Upper lobe of right lung (tissue), 1 donor: Measurements from ENCODE around the gene CIRBP. TPM values are rescaled to one million over a fixed set of nuclear protein-coding genes. Genes with fewer than 3 reads are reported as not detected.

ENCODE experiments used
- ATAC-seq: fragments of 200-7000 bp; cut with Tn5 transposase; one replicate; pipeline ENCODE4 v1.9.1; 2020; ENCODE audit warnings: mild to moderate bottlenecking, moderate library complexity
- DNase-seq: peaks from one replicate; pipeline ENCODE4 v3.0.0-alpha.2; 2020
- H3K27ac ChIP-seq: fragments of 200-600 bp; one replicate; pipeline ENCODE4 v1.8.0; 2022
- H3K27me3 ChIP-seq: fragments of 200-600 bp; one replicate; pipeline ENCODE4 v1.8.0; 2022; ENCODE audit warnings: mild to moderate bottlenecking
- H3K36me3 ChIP-seq: fragments of 200-600 bp; one replicate; pipeline ENCODE4 v1.8.0; 2022
- H3K4me1 ChIP-seq: fragments of 200-600 bp; one replicate; pipeline ENCODE4 v1.8.0; 2022
- H3K4me3 ChIP-seq: fragments of 200-600 bp; one replicate; pipeline ENCODE4 v1.8.0; 2022; ENCODE audit warnings: mild to moderate bottlenecking
- H3K9me3 ChIP-seq: fragments of 200-600 bp; one replicate; pipeline ENCODE4 v1.8.0; 2022
- CTCF ChIP-seq: fragments of 200-600 bp; IDR thresholded peaks from one replicate; pipeline ENCODE4 v1.8.0; 2022; ENCODE audit warnings: antibody characterized with exemption
- intact Hi-C: fragments of 100-400 bp; cut with DNase I; formaldehyde crosslinking; loops from one replicate; pipeline ENCODE4 v1.11.0; 2022
- total RNA-seq: library from RNA; stranded (reverse); fragmentation: NEBNext Ultra II Directional; extraction: Animal tissue kit (Norgen Biotek cat#: 25700); gene quantifications from one replicate; pipeline ENCODE4 v1.2.1, GENCODE V29; 2021
- donor health status: DM: no; HTN: yes; CAD: no; lungs with severe emphysema.

The CIRBP gene
- total RNA-seq, 1 donor from 2014 or later, result 322 TPM

GRCh38 chr19:1258163-1258492 lies 11.0 kb upstream of the CIRBP start:
- ATAC-seq, result no peak
- H3K27ac ChIP-seq, result peak overlapping the region; percentile 95
- H3K4me3 ChIP-seq, result peak overlapping the region; percentile 31
- DNase-seq, result no peak
- H3K27me3 ChIP-seq, result no peaks in the 10 kb centered on the region
- intact Hi-C loops, result no loop called here
- no peaks in the 10 kb centered on the region for H3K9me3 ChIP-seq
- H3K36me3 ChIP-seq, result peaks cover 48% of the 10 kb centered on the region
- peaks cover 85% of the 10 kb centered on the region for H3K4me1 ChIP-seq
- no peak for TF ChIP-seq CTCF

GRCh38 chr19:1258707-1259205 lies 10.4 kb upstream of the CIRBP start:
- TF ChIP-seq CTCF, result no peak
- intact Hi-C loops, result no loop called here
- no peak for DNase-seq
- Histone ChIP-seq H3K27ac (peak overlapping the region; percentile 95), H3K36me3 (peaks cover 46% of the 10 kb centered on the region), H3K4me3 (peak overlapping the region; percentile 31), H3K4me1 (peaks cover 81% of the 10 kb centered on the region), H3K9me3 (no peaks in the 10 kb centered on the region), H3K27me3 (no peaks in the 10 kb centered on the region)
- ATAC-seq, result no peak

- DNase-seq, result peak; percentile 88
- Histone ChIP-seq H3K36me3 (peaks cover 40% of the 10 kb centered on the region), H3K27me3 (no peaks in the 10 kb centered on the region), H3K4me3 (peak overlapping the region; percentile 31), H3K9me3 (no peaks in the 10 kb centered on the region), H3K4me1 (peaks cover 75% of the 10 kb centered on the region), H3K27ac (peak overlapping the region; percentile 95)
- no peak for TF ChIP-seq CTCF
- ATAC-seq, result peak; percentile 20
- intact Hi-C loops, result no loop called here
Measured at GRCh38 chr19:1259206-1259875, 9.8 kb upstream of the CIRBP start.

- intact Hi-C loops, result no loop called here
- peaks cover 71% of the 10 kb centered on the region for H3K4me1 ChIP-seq
- DNase-seq (peak; percentile 82), ATAC-seq (peak; percentile 0)
- H3K4me3 ChIP-seq, result peak overlapping the region; percentile 76
- H3K27me3 ChIP-seq, result no peaks in the 10 kb centered on the region
- H3K9me3 ChIP-seq, result no peaks in the 10 kb centered on the region
- TF ChIP-seq CTCF, result no peak
- H3K36me3 ChIP-seq, result peaks cover 32% of the 10 kb centered on the region
- peak overlapping the region; percentile 95 for H3K27ac ChIP-seq
Measured at GRCh38 chr19:1259876-1260748, 9.0 kb upstream of the CIRBP start.

- ATAC-seq, result peak; percentile 83
- Histone ChIP-seq H3K4me3 (peak overlapping the region; percentile 76), H3K36me3 (peaks cover 24% of the 10 kb centered on the region), H3K27me3 (no peaks in the 10 kb centered on the region), H3K4me1 (peaks cover 70% of the 10 kb centered on the region), H3K9me3 (no peaks in the 10 kb centered on the region), H3K27ac (peak overlapping the region; percentile 95)
- intact Hi-C loops, result no loop called here
- TF ChIP-seq CTCF, result peak; percentile 6
- DNase-seq, result peak; percentile 98
Measured at GRCh38 chr19:1260749-1261537, 8.2 kb upstream of the CIRBP start.
